ENCODE results near the gene JAKMIP2. TPM values are rescaled to one million over a fixed set of nuclear protein-coding genes. Genes with fewer than 3 reads are reported as not detected.

JAKMIP2 gene
- total RNA-seq, 1 experiment from 2014 or later, result 10.9 TPM

- Mint-ChIP-seq H3K4me3 (no peak overlapping the region), H3K36me3 (no peaks in the 10 kb centered on the region), H3K9me3 (no peaks in the 10 kb centered on the region), H3K27ac (no peak overlapping the region), H3K4me1 (peaks cover 2% of the 10 kb centered on the region), H3K27me3 (ENCODE audit: low read depth) (no peaks in the 10 kb centered on the region)
- TF ChIP-seq CDX4 (CRISPR knock-in tag; IDR thresholded peaks at IDR 0.05; ENCODE audit: borderline replicate concordance) (no peak), KAT7 (CRISPR knock-in tag; IDR thresholded peaks at IDR 0.05; ENCODE audit: borderline replicate concordance) (no peak), E2F5 (CRISPR knock-in tag; IDR thresholded peaks at IDR 0.05) (no peak), RELA (CRISPR knock-in tag; IDR thresholded peaks at IDR 0.05; ENCODE audit: borderline replicate concordance) (no peak), AFF4 (CRISPR knock-in tag; IDR thresholded peaks at IDR 0.05; ENCODE audit: borderline replicate concordance) (no peak), ZNF317 (CRISPR knock-in tag; IDR thresholded peaks at IDR 0.05; ENCODE audit: borderline replicate concordance, low read depth) (no peak)
- DNase-seq (ENCODE audit: low spot score) (no peak), ATAC-seq (peak; percentile 72)
- POLR2A ChIA-PET, result no interaction called here
- CTCF ChIA-PET, result interaction anchor here (1.0 to 1.1 kb wide), 3 partner anchors 14 to 79 kb away, joined by 3 to 5 read pairs (median 4); no protein-coding TSS in a partner anchor
Measured at GRCh38 chr5:147740864-147741263, 41.7 kb downstream of the JAKMIP2 start.

DNA sequence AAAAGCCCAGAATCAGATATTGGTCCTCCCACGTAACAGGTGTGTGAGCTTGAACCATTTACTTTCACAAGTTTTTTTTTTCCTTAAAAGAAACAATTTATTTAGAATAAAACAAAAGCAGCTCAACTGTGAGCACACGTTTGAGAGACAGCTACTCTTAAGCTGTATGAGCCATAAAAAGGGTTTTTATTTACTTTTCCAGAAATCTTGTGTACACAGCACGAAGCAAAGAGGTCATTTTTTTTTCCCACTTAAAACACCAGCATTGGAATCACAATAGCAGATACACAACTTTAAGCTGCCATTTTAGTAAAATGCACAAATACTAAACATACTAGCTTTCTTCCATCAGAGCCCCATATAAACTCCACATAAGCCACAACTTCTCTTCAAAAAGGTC, 44.6 kb downstream of the JAKMIP2 start:
- no peak for DNase-seq (ENCODE audit: low spot score)
- TF ChIP-seq ZNF416 (CRISPR knock-in tag; IDR thresholded peaks at IDR 0.05) (no peak), IRF2 (CRISPR knock-in tag; IDR thresholded peaks at IDR 0.05; ENCODE audit: borderline replicate concordance, low read depth) (no peak), TCF7 (CRISPR knock-in tag; IDR thresholded peaks at IDR 0.05; ENCODE audit: low read depth) (no peak), RELA (CRISPR knock-in tag; IDR thresholded peaks at IDR 0.05; ENCODE audit: borderline replicate concordance) (no peak)
- TF ChIP-seq, protein P1, sequence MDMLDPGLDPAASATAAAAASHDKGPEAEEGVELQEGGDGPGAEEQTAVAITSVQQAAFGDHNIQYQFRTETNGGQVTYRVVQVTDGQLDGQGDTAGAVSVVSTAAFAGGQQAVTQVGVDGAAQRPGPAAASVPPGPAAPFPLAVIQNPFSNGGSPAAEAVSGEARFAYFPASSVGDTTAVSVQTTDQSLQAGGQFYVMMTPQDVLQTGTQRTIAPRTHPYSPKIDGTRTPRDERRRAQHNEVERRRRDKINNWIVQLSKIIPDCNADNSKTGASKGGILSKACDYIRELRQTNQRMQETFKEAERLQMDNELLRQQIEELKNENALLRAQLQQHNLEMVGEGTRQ (CRISPR knock-in tag; IDR thresholded peaks at IDR 0.05), result no peak
- TF ChIP-seq, protein P2, sequence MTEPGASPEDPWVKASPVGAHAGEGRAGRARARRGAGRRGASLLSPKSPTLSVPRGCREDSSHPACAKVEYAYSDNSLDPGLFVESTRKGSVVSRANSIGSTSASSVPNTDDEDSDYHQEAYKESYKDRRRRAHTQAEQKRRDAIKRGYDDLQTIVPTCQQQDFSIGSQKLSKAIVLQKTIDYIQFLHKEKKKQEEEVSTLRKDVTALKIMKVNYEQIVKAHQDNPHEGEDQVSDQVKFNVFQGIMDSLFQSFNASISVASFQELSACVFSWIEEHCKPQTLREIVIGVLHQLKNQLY (CRISPR knock-in tag; IDR thresholded peaks at IDR 0.05), result no peak
- no peak overlapping the region for H3K4me3 Mint-ChIP-seq
- H3K4me1 Mint-ChIP-seq, result peaks cover 21% of the 10 kb centered on the region
- CTCF ChIA-PET, result no interaction called here
- peaks cover 8% of the 10 kb centered on the region for H3K36me3 Mint-ChIP-seq
- H3K27ac Mint-ChIP-seq, result no peak overlapping the region
- H3K27me3 Mint-ChIP-seq (ENCODE audit: low read depth), result no peaks in the 10 kb centered on the region
- POLR2A ChIA-PET, result no interaction called here
- peaks cover 6% of the 10 kb centered on the region for H3K9me3 Mint-ChIP-seq
- ATAC-seq, result no peak

DNA sequence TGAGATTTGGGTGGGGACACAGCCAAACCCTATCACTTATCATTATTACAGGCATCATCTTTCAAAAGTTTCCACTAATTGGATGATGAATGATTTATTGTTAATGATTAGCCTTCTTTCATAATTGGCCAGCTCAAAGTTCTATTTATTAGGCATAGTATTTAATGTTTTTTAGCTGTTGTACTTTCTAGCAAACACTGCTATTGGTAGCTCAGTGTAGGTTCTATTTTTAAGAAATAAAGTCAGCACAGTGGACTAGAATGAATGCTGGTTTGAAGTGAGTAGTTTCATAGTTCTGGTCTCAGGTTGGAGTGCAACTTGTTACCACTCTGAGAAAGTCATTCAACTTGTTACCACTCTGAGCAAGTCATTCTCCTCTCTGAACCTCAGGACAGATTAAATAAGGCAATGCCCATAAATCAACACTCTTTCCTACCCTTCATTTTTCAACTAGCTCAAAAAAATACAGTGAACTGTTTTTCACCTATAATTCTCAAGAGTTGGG, 46.9 kb downstream of the JAKMIP2 start:
- Mint-ChIP-seq H3K4me3 (no peak overlapping the region), H3K27ac (peak overlapping the region; percentile 89; the same call in 1 of the 2 replicates), H3K36me3 (peaks cover 8% of the 10 kb centered on the region), H3K9me3 (peaks cover 6% of the 10 kb centered on the region), H3K27me3 (ENCODE audit: low read depth) (no peaks in the 10 kb centered on the region), H3K4me1 (peaks cover 41% of the 10 kb centered on the region)
- ATAC-seq, result no peak
- POLR2A ChIA-PET, result interaction anchor here (0.6 kb wide), 1 partner anchor 13 kb away, joined by 3 read pairs; no protein-coding TSS in a partner anchor
- no peak for DNase-seq (ENCODE audit: low spot score)
- CTCF ChIA-PET, result interaction anchor here (1.0 kb wide), 1 partner anchor 87 kb away, joined by 3 read pairs; no protein-coding TSS in a partner anchor
- TF ChIP-seq JAZF1 (CRISPR knock-in tag; IDR thresholded peaks at IDR 0.05) (no peak), NR1H2 (CRISPR knock-in tag; IDR thresholded peaks at IDR 0.05) (no peak), FOXK1 (CRISPR knock-in tag; IDR thresholded peaks at IDR 0.05) (no peak), FOXP4 (CRISPR knock-in tag; IDR thresholded peaks at IDR 0.05) (no peak), ERG (CRISPR knock-in tag; IDR thresholded peaks at IDR 0.05) (no peak), RORB (CRISPR knock-in tag; IDR thresholded peaks at IDR 0.05) (no peak)
